ENCODE data around the gene REEP1. TPM values are rescaled to one million over a fixed set of nuclear protein-coding genes. Genes with fewer than 3 reads are reported as not detected.

The REEP1 gene
- total and polyA plus RNA-seq, 9 of the 15 experiments (the other 6 are each of a cell fraction or from before 2014, with no cell fraction given): 0.11 to 0.67 (median 0.13) TPM

GRCh38 chr2:86256982-86257381 lies 80.4 kb downstream of the REEP1 start:
- Histone ChIP-seq H3K79me2 (ENCODE audit: control insufficient read depth, insufficient read depth, low read length) (no peaks in the 10 kb centered on the region), H3K9ac (ENCODE audit: insufficient read depth in 1 of 2, low read depth in 2 of 2, low read length in 2 of 2) (no peak overlapping the region), H3K4me2 (ENCODE audit: insufficient read depth, low read length) (no peak overlapping the region), H2AFZ (ENCODE audit: low read depth, low read length) (no peak overlapping the region), H3K4me1 (replicated peaks in 1 of 2; ENCODE audit: control insufficient read depth in 2 of 2, insufficient read depth in 2 of 2, low read length in 2 of 2) (no peaks in the 10 kb centered on the region), H3K9me3 (replicated peaks; ENCODE audit: control insufficient read depth, insufficient read depth, low read depth, low read length) (no peaks in the 10 kb centered on the region), H3K9me1 (ENCODE audit: control insufficient read depth, insufficient read depth, low read length) (no peaks in the 10 kb centered on the region), H3K36me3 (ENCODE audit: control insufficient read depth, insufficient read depth, low read length) (no peaks in the 10 kb centered on the region), H3K27me3 (ENCODE audit: control insufficient read depth in 2 of 2, insufficient read depth in 2 of 2, low read length in 2 of 2) (peaks cover 27% of the 10 kb centered on the region in 2 experiments; a peak in 4 of 5 replicates), H4K20me1 (replicated peaks; ENCODE audit: control insufficient read depth, insufficient read depth, low read length) (no peaks in the 10 kb centered on the region), H3K27ac (ENCODE audit: extremely low read depth, low read depth, low read length) (no peak overlapping the region), H3K4me3 (no peak overlapping the region)
- no peak for DNase-seq (ENCODE audit: extremely low read depth in 1 of 4, low spot score in 3 of 4)
- no peak for ATAC-seq
- POLR2A ChIA-PET: no interaction called here
- FAIRE-seq: no peak
- WGBS (ENCODE audit: insufficient coverage, low coverage, missing lambda C conversion rate): 4% methylated on average over 3 of the region's 3 CpGs
- CTCF ChIA-PET (ENCODE audit: low intra/inter-chr PET ratio): no interaction called here
- BruUV-seq (replicated peaks): no TSS peak
- in situ Hi-C loops (cut with MboI): no loop called here
- intact Hi-C loops (cut with micrococcal nuclease): no loop called here
- TF ChIP-seq U2AF2 (optimal IDR thresholded peaks at IDR 0.05; ENCODE audit: low read depth, low read length): no peak

- DNase-seq (ENCODE audit: extremely low read depth in 1 of 4, low spot score in 3 of 4) (no peak), ATAC-seq (no peak), FAIRE-seq (no peak)
- H3K4me1 ChIP-seq (replicated peaks in 1 of 2; ENCODE audit: control insufficient read depth in 2 of 2, insufficient read depth in 2 of 2, low read length in 2 of 2): no peaks in the 10 kb centered on the region
- no peak overlapping the region for H2AFZ ChIP-seq (ENCODE audit: low read depth, low read length)
- no peak overlapping the region for H3K4me2 ChIP-seq (ENCODE audit: insufficient read depth, low read length)
- no peak overlapping the region for H3K27ac ChIP-seq (ENCODE audit: extremely low read depth, low read depth, low read length)
- no peak overlapping the region for H3K4me3 ChIP-seq
- H3K9ac ChIP-seq (ENCODE audit: insufficient read depth in 1 of 2, low read depth in 2 of 2, low read length in 2 of 2): no peak overlapping the region
- H3K36me3 ChIP-seq (ENCODE audit: control insufficient read depth, insufficient read depth, low read length): no peaks in the 10 kb centered on the region
- no peaks in the 10 kb centered on the region for H3K79me2 ChIP-seq (ENCODE audit: control insufficient read depth, insufficient read depth, low read length)
- H3K9me1 ChIP-seq (ENCODE audit: control insufficient read depth, insufficient read depth, low read length): no peaks in the 10 kb centered on the region
- CTCF ChIA-PET (ENCODE audit: low intra/inter-chr PET ratio): interaction anchor here (0.7 kb wide), 1 partner anchor 235 kb away, joined by 5 read pairs; no protein-coding TSS in a partner anchor
- intact Hi-C loops (cut with micrococcal nuclease): no loop called here
- no peaks in the 10 kb centered on the region for H3K9me3 ChIP-seq (replicated peaks; ENCODE audit: control insufficient read depth, insufficient read depth, low read depth, low read length)
- no peak for TF ChIP-seq ILF3 (IDR thresholded peaks at IDR 0.05; ENCODE audit: borderline replicate concordance)
- no peak for TF ChIP-seq SREBF1 (IDR thresholded peaks at IDR 0.05; ENCODE audit: borderline replicate concordance, low read depth, low read length)
- BruUV-seq (replicated peaks): no TSS peak
- POLR2A ChIA-PET: no interaction called here
- in situ Hi-C loops (cut with MboI): no loop called here
- H4K20me1 ChIP-seq (replicated peaks; ENCODE audit: control insufficient read depth, insufficient read depth, low read length): no peaks in the 10 kb centered on the region
- WGBS (ENCODE audit: insufficient coverage, low coverage, missing lambda C conversion rate): 0% methylated on average over 1 of the region's 4 CpGs
- peaks cover 31 to 32% of the 10 kb centered on the region in 2 experiments; a peak in 4 of 5 replicates for H3K27me3 ChIP-seq (ENCODE audit: control insufficient read depth in 2 of 2, insufficient read depth in 2 of 2, low read length in 2 of 2)
These were observed 81.1 kb downstream of the REEP1 start for GRCh38 chr2:86256300-86256699.
